Measurements from ENCODE around the gene GH1.
A peak's percentile ranks its signal among the peaks of the same experiment; 100 is the strongest.
"Not testable (repeated sequence)": the region's sequence is repeated elsewhere in the genome, so short reads cannot be mapped to it uniquely, and the experiment has no call there.

GH1 gene

GRCh38 chr17:63918305-63918704, 334 bp downstream of the GH1 start:
- Histone ChIP-seq H3K79me2 (ENCODE audit: control insufficient read depth, low read length) (no peaks in the 10 kb centered on the region), H3K4me1 (ENCODE audit: control insufficient read depth, low read length) (peaks cover 66% of the 10 kb centered on the region), H3K36me3 (ENCODE audit: control insufficient read depth, low read length) (no peaks in the 10 kb centered on the region), H3K4me3 (ENCODE audit: low read length) (no peak overlapping the region), H3K4me2 (ENCODE audit: low read length) (no peak overlapping the region), H3F3A (ENCODE audit: control insufficient read depth, insufficient read depth) (peaks cover 7% of the 10 kb centered on the region), H3K9me2 (replicated peaks; ENCODE audit: control insufficient read depth, low read length) (no peaks in the 10 kb centered on the region), H3K27me3 (ENCODE audit: control insufficient read depth, low read length) (no peaks in the 10 kb centered on the region), H3K27ac (ENCODE audit: low read depth, low read length) (no peak overlapping the region), H4K20me1 (ENCODE audit: control insufficient read depth, insufficient read depth, low read depth, low read length) (no peaks in the 10 kb centered on the region), H3K9me3 (ENCODE audit: control insufficient read depth, insufficient read depth, low read length) (no peaks in the 10 kb centered on the region)
- TF ChIP-seq CTCF (IDR thresholded peaks at IDR 0.05; ENCODE audit: low read depth, low read length, poor library complexity, severe bottlenecking) (no peak), EZH2phosphoT487 (IDR thresholded peaks at IDR 0.05; ENCODE audit: borderline replicate concordance, low read length) (no peak)

DNA sequence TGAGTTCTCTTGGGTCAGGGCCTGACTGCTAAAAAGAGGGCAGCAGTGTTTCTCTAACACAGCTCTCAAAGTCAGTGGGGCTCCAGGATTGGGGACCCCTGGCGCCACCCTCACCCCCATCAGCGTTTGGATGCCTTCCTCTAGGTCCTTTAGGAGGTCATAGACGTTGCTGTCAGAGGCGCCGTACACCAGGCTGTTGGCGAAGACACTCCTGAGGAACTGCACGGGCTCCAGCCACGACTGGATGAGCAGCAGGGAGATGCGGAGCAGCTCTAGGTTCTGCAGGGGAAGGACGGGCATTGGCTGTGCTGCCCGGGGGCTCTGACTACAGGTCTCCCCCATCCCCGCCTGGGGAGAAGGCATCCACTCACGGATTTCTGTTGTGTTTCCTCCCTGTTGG, 993 bp downstream of the GH1 start:
- Histone ChIP-seq H3K4me2 (ENCODE audit: low read length) (no peak overlapping the region), H3K9me3 (ENCODE audit: control insufficient read depth, insufficient read depth, low read length) (no peaks in the 10 kb centered on the region), H3K36me3 (ENCODE audit: control insufficient read depth, low read length) (no peaks in the 10 kb centered on the region), H3K4me3 (ENCODE audit: low read length) (no peak overlapping the region), H3F3A (ENCODE audit: control insufficient read depth, insufficient read depth) (peaks cover 3% of the 10 kb centered on the region; the same call in 1 of the 2 replicates), H3K27me3 (ENCODE audit: control insufficient read depth, low read length) (no peaks in the 10 kb centered on the region), H3K27ac (ENCODE audit: low read depth, low read length) (no peak overlapping the region), H3K9me2 (replicated peaks; ENCODE audit: control insufficient read depth, low read length) (no peaks in the 10 kb centered on the region), H3K79me2 (ENCODE audit: control insufficient read depth, low read length) (no peaks in the 10 kb centered on the region), H3K4me1 (ENCODE audit: control insufficient read depth, low read length) (peaks cover 60% of the 10 kb centered on the region), H4K20me1 (ENCODE audit: control insufficient read depth, insufficient read depth, low read depth, low read length) (no peaks in the 10 kb centered on the region)
- no peak for TF ChIP-seq EZH2phosphoT487 (IDR thresholded peaks at IDR 0.05; ENCODE audit: borderline replicate concordance, low read length)
- TF ChIP-seq CTCF (IDR thresholded peaks at IDR 0.05; ENCODE audit: low read depth, low read length, poor library complexity, severe bottlenecking), result no peak

DNA sequence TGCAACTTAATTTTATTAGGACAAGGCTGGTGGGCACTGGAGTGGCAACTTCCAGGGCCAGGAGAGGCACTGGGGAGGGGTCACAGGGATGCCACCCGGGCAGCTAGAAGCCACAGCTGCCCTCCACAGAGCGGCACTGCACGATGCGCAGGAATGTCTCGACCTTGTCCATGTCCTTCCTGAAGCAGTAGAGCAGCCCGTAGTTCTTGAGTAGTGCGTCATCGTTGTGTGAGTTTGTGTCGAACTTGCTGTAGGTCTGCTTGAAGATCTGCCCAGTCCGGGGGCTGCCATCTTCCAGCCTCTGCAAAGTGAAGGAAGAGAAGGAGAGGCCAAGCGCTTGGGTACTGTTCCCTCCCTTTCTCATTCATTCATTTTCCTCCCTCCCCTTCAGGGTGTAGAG, 1.4 kb downstream of the GH1 start:
- H4K20me1 ChIP-seq (ENCODE audit: control insufficient read depth, insufficient read depth, low read depth, low read length); H3K79me2 ChIP-seq (ENCODE audit: control insufficient read depth, low read length); H3K4me2 ChIP-seq (ENCODE audit: low read length); H3K4me3 ChIP-seq (ENCODE audit: low read length); H3K9me2 ChIP-seq (replicated peaks; ENCODE audit: control insufficient read depth, low read length); H3K9me3 ChIP-seq (ENCODE audit: control insufficient read depth, insufficient read depth, low read length); H3F3A ChIP-seq (ENCODE audit: control insufficient read depth, insufficient read depth); H3K27ac ChIP-seq (ENCODE audit: low read depth, low read length); H3K36me3 ChIP-seq (ENCODE audit: control insufficient read depth, low read length); H3K27me3 ChIP-seq (ENCODE audit: control insufficient read depth, low read length): not testable (repeated sequence)
- peaks cover 55% of the 10 kb centered on the region for H3K4me1 ChIP-seq (ENCODE audit: control insufficient read depth, low read length)

DNA sequence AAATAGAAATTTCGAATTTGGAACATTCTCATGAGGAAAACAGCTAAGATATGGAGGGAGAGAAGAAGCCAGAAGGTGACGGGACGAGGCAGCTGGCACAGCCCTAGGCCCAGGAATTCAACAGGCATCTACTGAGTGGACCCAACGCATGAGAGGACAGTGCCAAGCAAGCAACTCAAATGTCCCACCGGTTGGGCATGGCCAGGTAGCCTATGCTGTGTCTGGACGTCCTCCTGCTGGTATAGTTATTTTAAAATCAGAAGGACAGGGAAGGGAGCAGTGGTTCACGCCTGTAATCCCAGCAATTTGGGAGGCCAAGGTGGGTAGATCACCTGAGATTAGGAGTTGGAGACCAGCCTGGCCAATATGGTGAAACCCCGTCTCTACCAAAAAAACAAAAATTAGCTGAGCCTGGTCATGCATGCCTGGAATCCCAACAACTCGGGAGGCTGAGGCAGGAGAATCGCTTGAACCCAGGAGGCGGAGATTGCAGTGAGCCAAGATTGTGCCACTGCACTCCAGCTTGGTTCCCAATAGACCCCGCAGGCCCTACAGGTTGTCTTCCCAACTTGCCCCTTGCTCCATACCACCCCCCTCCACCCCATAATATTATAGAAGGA, 2.0 kb downstream of the GH1 start:
- H3K79me2 ChIP-seq (ENCODE audit: control insufficient read depth, low read length), result no peaks in the 10 kb centered on the region
- no peak overlapping the region; the same call in 1 of the 2 replicates for H3K27ac ChIP-seq (ENCODE audit: low read depth, low read length)
- peaks cover 3% of the 10 kb centered on the region; the same call in 1 of the 2 replicates for H3F3A ChIP-seq (ENCODE audit: control insufficient read depth, insufficient read depth)
- H3K36me3 ChIP-seq (ENCODE audit: control insufficient read depth, low read length), result no peaks in the 10 kb centered on the region
- no peak overlapping the region for H3K4me3 ChIP-seq (ENCODE audit: low read length)
- TF ChIP-seq CTCF (IDR thresholded peaks at IDR 0.05; ENCODE audit: low read depth, low read length, poor library complexity, severe bottlenecking) (no peak), EZH2phosphoT487 (IDR thresholded peaks at IDR 0.05; ENCODE audit: borderline replicate concordance, low read length) (no peak)
- peak overlapping the region; percentile 72 for H3K4me2 ChIP-seq (ENCODE audit: low read length)
- no peaks in the 10 kb centered on the region for H4K20me1 ChIP-seq (ENCODE audit: control insufficient read depth, insufficient read depth, low read depth, low read length)
- H3K4me1 ChIP-seq (ENCODE audit: control insufficient read depth, low read length), result peaks cover 51% of the 10 kb centered on the region
- no peaks in the 10 kb centered on the region for H3K27me3 ChIP-seq (ENCODE audit: control insufficient read depth, low read length)
- H3K9me2 ChIP-seq (replicated peaks; ENCODE audit: control insufficient read depth, low read length), result no peaks in the 10 kb centered on the region
- no peaks in the 10 kb centered on the region for H3K9me3 ChIP-seq (ENCODE audit: control insufficient read depth, insufficient read depth, low read length)

DNA sequence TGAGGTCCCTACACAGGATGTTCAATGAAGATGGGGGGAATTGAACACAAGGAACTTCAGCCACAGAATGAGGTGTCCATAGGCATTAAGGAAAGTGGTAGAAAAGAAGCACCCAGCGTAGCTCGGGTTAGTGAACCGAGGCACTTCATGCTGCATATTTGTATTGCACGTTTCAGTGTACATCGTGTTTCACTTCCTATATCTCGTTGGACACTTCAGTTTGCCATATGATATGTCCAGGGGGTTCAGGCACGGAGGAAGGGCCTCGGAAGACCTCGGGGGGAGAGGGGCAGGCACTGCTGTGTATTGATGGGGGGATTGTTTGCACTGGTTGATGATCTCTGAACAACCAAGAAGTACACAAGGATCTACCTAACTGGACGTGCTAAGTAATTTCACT, 2.9 kb downstream of the GH1 start:
- Histone ChIP-seq H3K4me2 (ENCODE audit: low read length) (peak overlapping the region; percentile 72), H3K4me3 (ENCODE audit: low read length) (peak overlapping the region; percentile 26), H3K4me1 (ENCODE audit: control insufficient read depth, low read length) (peaks cover 42% of the 10 kb centered on the region)
- not testable (repeated sequence) for H3K9me2 ChIP-seq (replicated peaks; ENCODE audit: control insufficient read depth, low read length); H3K9me3 ChIP-seq (ENCODE audit: control insufficient read depth, insufficient read depth, low read length); H4K20me1 ChIP-seq (ENCODE audit: control insufficient read depth, insufficient read depth, low read depth, low read length); H3F3A ChIP-seq (ENCODE audit: control insufficient read depth, insufficient read depth); H3K79me2 ChIP-seq (ENCODE audit: control insufficient read depth, low read length); H3K27me3 ChIP-seq (ENCODE audit: control insufficient read depth, low read length); H3K27ac ChIP-seq (ENCODE audit: low read depth, low read length); H3K36me3 ChIP-seq (ENCODE audit: control insufficient read depth, low read length)
